Left colon (tissue), 2 donors: ENCODE results near the gene CPPED1. TPM values are rescaled to one million over a fixed set of nuclear protein-coding genes. Genes with fewer than 3 reads are reported as not detected.

ENCODE experiments used
- ATAC-seq: fragments of 200-7000 bp; cut with Tn5 transposase; one replicate; pipeline ENCODE4 v1.9.1; 2020; ENCODE audit warnings: mild to moderate bottlenecking, moderate library complexity
- DNase-seq, 2 donors: peaks; one replicate each; pipeline ENCODE4 v3.0.0-alpha.2; 2020
- intact Hi-C, 2 donors: fragments of 100-400 bp; cut with DNase I in 1 of 2; cut with micrococcal nuclease in 1 of 2; formaldehyde crosslinking; loops; one replicate each; pipeline versions ENCODE4 v1.11.2 to v1.14.0; 2022; cut with DNase I, micrococcal nuclease
- total RNA-seq, 2 donors: library from RNA; stranded (reverse); fragmentation: NEBNext Ultra II Directional; extraction: Animal tissue kit (Norgen Biotek cat#: 25700); gene quantifications; one replicate each; pipeline ENCODE4 v1.2.1, GENCODE V29; 2021
- donor health status: DM: no; HTN: no; CAD: no.
- donor health status: DM: yes; HTN: yes; CAD: no.

The CPPED1 gene
- total RNA-seq, 2 donors from 2014 or later = 22.0 to 24.0 TPM

DNA sequence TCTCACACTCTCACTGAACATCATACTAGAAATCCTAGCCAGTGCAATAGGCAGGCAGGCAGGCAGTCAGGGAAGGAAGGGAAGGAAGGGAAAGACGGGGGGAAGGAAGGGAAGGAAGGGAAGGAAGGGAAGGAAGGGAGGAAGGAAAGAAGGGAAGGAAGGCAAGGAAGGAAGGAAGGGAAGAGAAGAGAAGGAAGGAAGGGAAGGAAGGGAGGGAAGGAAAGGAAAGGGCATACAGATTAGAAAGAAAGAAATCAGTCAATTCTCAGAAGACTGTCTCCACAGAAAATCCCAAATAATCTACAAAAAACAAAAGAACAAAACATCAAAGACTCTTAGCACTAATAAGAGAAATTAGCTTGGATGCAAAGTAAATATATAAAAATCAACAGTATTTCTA, 93.9 kb downstream of the CPPED1 start:
- DNase-seq (no peak), ATAC-seq (no peak)
- intact Hi-C loops = loop anchor here in 1 of 2 donors (10.0 kb wide), 1 partner anchor 65 kb away; no protein-coding TSS in a partner anchor

DNA sequence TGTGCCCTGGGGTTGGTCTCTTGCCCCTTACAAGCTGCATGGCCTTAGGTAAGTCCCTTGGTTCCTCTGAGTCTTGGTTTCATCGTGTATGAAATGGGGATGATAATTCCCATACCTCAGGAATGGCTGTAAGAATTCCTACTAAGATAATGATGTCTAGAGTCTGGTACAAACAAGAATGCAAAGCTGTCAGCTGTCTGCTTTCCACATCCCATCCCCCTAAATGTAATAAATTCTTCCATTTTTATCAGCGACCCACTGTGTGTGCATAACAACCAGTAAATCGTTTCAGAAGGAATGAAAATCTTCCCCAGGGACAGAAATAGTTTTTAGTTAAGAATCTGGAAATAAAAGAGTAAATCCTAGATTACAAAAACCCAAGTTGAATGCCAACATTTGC, 95.4 kb downstream of the CPPED1 start:
- DNase-seq = no peak
- no peak for ATAC-seq
- intact Hi-C loops = no loop called here

DNA sequence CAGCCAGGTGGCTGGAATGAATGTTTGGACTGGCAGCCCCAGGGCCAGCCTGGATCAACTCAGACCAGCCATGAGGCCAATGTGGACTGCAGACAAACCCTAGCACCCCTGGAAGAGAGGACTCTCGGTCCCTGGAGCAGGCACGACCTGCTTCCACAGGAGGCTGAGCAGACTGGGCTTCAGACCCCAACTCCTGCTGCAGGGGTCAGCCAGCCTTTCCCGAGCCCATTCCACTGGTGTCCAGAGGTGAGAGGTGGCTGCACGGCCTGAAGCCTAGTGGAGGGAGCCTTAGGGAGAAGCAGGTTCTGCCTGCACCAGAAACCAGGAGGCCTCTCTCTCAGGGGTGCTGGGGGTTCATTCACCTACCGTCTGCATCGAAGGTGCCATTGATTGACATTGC, 97.1 kb downstream of the CPPED1 start:
- intact Hi-C loops = no loop called here
- ATAC-seq = no peak
- no peak for DNase-seq

DNA sequence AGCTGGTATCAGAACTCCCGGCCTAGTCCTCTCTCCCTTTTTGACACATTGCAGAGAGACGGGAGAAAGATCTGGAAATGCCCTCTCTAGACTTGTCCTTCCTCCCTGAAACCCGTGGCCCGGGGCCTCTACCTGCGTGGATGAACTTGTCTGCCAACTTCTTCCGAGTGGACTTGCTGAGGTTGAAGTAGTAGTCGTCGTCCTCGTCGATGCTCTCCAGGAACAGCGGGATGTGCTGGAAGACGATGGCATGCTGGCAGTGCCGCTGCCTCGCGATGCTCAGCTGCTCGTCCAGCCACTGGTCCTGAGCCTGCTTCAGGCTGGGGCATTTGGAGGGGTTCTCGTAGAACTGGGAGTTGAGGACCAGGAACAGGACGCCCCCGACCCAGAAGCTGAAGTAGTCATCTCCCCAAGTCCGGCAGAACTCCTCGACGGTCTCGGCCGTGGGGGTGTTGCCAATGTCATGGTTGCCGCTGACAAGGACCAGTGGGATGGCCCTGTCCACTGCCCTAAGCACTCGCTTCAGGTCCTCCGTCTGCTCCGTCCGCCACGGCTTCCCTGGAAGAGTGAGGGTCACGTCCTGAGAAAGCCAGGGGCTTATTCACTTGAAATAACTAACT, 99.1 kb downstream of the CPPED1 start:
- DNase-seq (no peak), ATAC-seq (no peak)

DNA sequence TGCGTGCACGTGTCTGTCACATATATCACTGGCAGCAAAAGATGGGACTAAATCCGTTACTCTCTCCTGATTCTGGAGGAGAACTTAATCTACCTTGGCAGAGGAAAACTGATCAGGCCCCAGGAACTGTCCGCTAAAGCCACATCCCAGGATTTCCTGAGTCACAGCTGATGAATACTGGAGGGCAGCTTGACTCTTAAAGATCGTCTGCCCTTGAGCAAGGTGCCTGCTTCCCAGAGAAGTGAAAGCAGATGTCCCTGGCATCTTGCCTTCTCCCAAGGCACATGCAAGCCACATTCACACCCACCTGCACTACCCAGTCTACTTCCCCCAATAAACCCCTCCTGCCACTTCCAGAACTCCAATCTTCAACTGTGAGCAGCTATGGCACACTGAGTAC, 99.8 kb downstream of the CPPED1 start:
- ATAC-seq (no peak), DNase-seq (no peak)
- intact Hi-C loops = no loop called here

More for the DNA sequence above, 99.1 kb downstream of the CPPED1 start:
- intact Hi-C loops = no loop called here

DNA sequence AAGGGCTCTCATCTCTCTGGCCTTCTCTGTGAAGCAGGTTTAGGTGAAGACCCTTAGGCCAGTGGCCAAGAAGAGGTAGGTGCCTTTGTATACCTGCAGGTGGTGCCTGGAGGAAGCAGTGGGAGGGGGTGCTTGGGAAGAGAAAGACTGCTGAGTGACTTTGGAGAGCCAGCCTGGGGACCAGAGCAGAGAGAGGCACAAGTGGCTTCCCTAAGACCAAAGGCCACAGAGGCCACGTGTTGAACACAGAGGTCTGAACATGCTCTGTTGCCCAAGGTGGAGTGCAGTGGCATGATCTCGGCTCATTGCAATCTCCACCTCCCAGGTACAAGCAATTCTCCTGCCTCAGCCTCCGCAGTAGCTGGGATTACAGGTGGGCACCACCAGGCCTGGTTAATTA, 103.5 kb downstream of the CPPED1 start:
- intact Hi-C loops = no loop called here
- DNase-seq (no peak), ATAC-seq (no peak)

DNA sequence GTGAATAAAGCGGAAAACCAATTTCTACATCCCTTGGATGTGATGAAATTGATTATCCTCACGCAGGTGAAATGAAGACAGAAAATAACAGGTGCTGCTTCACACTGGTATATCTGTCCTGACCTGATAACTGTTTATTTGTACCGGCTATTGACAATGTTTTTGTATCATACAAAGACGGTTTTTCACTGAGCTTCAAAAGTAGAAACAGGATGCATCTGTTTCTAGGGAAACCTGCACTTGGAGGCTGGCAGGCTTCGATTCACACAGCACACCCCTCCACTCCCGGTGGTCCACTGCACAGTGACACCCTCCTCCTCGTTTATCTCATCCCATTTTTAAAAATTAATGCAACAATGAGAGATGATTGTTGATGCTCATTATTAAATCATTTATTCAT, 104.5 kb downstream of the CPPED1 start:
- intact Hi-C loops = no loop called here
- DNase-seq (no peak), ATAC-seq (no peak)

DNA sequence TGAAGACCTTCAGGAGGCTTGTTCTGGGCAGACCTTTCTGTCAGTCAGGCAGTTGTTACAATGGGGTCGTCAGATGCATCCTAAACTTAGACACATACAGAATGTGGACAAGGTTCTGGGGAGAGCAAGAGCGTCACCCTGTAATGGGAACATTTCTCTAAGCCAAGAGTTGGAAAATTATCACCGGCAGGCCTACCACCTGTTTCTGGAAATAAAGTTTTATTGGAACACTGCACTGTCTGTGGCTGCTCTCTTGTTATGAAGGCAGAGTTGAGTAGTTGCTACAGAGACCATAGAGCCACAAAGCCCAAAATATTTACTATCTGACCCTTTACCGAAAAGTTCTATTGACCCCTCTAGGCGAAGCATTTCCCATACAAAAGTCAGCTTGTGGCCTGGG, 106.2 kb downstream of the CPPED1 start:
- DNase-seq (no peak), ATAC-seq (no peak)
- intact Hi-C loops = no loop called here

DNA sequence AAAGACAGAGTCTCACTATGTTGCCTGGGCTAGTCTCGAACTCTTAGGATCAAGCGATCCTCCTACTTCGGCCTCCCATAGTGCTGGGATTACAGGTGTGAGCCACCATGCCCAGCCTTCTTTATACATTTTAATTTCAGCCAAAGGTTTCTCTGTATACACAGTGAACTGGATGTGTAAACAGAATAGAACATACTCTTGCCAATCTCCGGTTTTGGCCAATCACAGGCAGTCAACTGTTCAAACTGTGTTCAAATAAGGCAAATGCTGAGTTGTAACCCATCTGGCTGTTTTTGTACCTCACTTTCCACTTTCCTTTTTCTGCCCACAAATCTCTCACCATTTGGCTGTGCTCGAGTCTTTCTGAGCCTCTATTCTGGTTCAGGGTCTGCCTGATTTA, 108.2 kb downstream of the CPPED1 start:
- intact Hi-C loops = no loop called here
- ATAC-seq (no peak), DNase-seq (no peak)

DNA sequence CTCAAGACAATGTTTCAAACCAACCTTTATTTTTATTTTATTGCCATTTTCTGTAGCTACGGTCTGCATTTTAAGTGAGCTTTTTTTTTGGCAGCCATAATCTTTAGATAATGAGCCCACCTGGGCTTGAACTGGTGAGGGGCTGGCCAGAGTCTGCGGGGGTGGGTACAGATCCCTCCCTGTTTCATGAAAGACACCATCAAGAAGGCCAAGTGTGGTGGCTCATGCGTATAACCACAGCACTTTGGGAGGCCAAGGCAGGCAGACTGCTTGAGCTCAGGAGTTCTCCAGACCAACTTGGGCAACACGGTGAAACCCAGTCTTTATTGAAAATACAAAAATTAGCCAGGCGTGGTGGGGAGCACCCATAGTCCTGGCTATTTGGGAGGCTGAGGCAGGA, 113.7 kb downstream of the CPPED1 start:
- ATAC-seq (no peak), DNase-seq (no peak)
- intact Hi-C loops = no loop called here

DNA sequence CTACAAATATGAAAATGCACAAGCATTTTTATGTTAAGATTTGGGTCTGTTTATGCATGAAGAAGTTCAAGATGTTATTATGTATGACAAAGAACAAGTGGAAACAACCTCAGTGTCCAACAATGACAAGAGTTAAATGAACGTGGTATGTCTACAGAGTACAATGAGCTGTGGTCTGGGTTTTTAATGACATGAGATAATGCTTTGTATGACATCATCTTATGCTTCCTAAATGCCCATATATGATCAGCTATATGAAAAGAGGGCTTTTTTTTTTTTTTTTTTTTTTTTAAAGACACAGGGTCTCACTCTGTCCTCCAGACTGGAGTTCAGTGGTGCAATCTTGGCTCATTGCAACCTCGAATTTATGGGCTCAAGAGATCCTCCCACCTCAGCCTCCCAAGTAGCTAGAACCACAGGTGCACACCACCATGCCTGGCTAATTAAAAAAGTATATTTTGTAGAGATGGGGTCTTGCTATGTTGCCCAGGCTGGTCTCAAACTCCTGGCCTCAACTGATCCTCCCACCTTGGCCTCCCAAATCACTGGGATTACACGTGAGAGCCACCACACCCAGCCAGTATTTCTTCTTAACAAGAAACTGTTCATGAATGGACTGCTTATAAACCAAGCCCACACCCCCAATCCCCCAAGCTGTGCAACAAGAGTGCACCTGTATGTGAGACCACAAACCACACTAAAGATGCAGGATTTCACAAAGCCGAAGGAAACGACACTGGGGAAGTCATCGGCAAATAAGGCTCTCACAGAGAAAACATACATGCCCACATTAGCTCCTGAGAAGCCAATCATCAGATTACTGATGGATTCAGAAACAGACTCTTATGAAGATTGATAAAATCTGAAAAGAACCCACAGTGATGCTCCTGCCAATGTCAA, 114.5 kb downstream of the CPPED1 start:
- no peak for DNase-seq
- intact Hi-C loops = no loop called here
- ATAC-seq = no peak

DNA sequence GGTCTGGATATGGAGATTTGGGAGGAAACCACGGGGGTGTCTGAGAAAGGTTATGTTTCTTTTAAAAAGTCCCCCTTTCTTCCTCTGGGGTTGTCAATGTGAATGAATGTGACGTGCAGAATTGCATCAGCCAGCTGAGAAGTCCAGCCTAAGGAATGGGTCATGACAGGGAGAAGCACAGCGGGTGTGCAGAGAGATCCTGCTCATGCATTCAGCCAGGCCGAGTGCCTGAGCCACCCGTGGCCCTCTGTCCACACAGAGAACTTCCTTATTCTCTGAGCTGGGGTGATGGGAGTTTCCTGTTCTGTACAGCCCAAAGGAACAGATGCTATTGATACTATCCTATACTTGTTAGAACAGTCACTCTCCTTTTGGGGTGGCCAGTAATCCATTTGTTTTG, 117.9 kb downstream of the CPPED1 start:
- intact Hi-C loops = no loop called here
- ATAC-seq (no peak), DNase-seq (no peak)

DNA sequence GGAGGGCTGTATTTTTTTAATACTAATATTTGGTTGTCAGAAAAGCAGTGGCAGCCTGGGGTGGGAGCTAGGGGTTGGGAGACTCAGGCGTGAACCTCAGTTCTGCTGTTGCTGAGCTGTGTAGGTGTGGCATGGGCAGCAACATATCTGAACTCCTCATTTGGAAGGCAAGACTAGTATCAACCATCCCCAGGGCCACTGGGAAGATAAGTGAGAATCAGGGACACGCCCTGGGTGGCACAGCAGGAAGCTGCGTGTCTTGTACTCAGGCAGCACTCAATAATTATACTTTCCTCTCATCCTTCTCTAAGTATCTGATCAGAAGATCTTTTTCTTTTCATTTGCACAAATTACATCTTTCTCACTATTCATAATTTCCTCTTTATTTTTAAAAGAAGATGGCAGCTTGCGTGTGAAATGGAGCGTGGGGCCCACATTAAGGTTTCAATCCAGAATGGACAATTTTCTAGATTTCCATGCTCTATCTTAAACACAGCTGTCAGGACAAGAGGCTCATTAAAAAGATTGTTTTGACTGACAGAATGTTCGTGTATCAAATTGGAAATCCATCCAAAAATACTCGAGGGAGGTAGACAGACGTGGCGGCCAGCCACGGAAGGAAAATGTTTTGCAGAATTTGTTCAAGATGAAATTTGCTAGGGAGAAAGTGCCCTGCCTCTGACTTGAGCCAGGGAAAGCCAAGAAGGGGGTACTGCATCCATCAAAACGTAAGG, 121.1 kb downstream of the CPPED1 start:
- DNase-seq (no peak), ATAC-seq (no peak)
- intact Hi-C loops = no loop called here

DNA sequence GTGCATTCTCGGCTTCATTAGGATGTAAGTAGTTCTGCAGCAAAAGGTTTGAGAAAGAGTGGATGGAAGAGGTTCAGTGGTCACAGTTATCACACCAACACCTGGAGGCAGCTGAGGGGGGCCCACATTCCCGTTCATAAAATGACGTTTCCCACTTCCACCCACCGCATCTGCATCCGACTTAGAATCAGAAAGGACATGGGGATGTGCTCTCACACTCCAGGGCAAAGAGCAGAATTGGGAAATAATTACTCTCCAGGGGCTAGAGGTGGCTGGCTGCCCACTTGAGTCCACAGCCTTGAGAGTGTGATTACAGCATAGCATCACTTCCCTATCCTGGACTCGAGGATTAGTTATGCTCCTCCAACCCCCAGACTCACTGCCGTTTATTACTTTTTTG, 122.0 kb downstream of the CPPED1 start:
- no peak for ATAC-seq
- intact Hi-C loops = no loop called here

DNA sequence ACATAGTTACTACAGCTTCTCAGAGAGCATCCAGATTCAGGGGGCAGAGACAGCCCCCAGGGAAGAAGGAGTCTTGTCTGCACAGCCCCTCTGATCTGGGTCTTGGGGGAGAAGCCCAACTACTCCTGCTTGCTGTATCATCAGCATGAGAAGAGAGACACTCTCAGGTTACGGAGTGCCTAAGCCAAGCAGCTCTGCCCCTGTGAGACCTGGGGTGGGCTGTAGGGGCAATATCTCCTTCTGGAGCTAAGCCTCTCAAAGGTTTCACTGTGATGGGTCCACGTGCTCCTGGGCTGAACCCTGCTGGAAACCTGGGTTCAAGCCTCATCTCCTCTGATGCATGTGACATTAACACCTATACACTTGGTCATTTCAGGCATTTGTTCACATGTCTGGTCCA, 123.2 kb downstream of the CPPED1 start:
- ATAC-seq (no peak), DNase-seq (no peak)
- intact Hi-C loops = no loop called here

More for the DNA sequence above, 122.0 kb downstream of the CPPED1 start:
- no peak for DNase-seq

DNA sequence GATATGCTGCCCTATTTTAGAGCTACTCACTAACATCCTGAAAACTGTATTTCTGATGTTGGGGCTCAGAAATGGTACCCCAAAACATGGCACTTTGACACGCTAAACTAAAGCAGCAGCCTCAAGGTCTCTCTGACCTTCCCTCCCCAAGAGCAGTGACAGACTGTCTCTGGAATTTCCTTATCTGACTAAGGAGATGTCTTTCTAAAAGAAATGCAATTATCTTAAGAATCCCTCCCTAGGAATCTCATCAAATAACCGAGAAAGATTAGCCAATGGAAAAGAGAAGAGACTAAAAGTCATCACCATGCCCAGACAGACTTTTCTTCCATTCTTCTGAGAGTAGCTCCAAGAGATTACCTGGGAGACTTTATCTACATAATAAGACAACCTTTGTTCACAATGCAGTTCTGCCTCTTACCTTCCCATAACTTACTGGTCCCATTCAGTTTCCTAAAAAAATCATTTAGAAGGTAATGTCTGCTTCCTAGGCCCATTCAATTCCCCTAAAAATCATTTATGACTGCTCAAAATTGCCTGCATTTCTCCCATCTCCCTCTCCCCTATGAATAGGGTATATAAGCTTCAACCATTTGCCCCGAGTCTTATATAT, 123.9 kb downstream of the CPPED1 start:
- DNase-seq = no peak
- ATAC-seq = no peak
- intact Hi-C loops = no loop called here

DNA sequence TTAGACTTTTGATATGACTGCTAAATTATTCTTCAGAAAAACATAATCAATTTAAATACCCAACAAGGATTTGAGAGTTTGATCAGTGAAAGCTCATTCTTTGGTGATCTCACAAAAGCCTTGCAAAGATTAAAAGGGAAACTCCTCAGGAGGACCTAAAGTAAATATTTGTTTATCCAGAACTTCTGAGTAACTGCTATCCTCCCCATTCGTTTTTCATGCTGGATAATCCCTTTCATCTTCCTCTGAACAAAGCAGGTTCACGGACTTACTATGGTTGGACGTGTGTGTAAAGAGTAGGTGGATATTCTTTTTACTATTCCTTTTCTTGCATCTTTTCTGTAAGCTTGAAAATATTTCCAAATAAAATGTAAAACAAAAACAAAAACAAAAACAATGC, 124.7 kb downstream of the CPPED1 start:
- ATAC-seq = no peak
- intact Hi-C loops = no loop called here
- DNase-seq = no peak

DNA sequence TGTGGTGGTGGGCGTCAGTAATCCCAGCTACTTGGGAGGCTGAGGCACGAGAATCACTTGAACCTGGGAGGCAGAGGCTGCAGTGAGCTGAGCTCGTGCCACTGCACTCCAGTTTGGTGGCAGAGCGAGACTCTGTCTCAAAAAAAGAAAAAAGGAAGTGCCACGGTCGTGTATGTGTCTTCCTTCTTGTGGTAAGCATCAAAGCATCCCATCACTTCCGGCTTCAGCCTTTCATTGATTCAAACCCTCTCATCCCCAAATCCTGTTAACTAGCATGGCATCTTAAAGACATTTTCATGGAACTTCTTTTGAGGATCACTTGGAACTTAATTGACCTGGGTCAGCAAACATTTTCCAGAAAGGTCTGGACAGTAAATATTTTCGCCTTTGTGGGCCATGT, 126.2 kb downstream of the CPPED1 start:
- DNase-seq (no peak), ATAC-seq (no peak)
- intact Hi-C loops = no loop called here

DNA sequence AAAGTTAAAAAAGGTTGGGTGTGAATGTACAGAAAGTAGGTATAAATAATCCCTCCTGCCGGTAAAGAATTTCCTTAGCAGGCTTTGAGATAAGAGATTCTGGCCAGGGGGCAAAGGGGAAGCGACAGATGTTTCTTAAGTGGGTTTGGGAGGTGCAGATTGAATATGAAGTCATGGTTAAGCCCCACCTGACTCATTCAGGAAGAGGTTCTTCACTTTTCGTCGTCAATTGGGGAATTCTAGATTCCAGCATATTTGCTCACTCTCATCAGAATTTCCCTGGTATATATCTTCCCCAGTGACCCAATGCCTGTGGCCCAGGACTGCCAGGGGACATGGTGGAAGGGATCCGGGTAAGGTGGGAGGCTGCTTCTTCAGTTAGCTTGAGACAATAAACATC, 127.8 kb downstream of the CPPED1 start:
- intact Hi-C loops = no loop called here
- ATAC-seq (no peak), DNase-seq (no peak)

DNA sequence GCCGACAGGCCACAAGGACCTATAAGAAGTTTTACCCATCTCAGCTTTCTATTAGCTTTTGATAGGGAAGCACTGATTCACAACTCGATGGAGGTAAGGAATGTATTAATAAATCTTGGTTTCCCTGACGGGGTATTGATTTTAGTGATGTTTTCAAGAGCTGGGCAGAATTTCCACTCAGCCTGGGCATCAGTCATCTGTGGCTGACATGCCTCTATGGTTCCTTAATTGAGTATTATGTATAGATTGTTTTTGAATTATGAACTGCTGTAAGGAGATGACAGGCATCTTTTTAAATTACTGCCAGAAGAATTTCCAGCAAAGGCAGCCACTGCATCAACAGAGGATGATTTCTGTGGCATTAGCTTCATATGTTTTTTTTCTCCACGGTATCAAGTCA, 128.6 kb downstream of the CPPED1 start:
- no peak for DNase-seq
- intact Hi-C loops = no loop called here
- ATAC-seq = no peak
